RWPE2 (cell line): ENCODE measurements around the gene CDIP1.

Experiments used
- ATAC-seq: fragments of 200-7000 bp; cut with Tn5 transposase; 3 replicates; pipeline ENCODE4 v1.9.1; 2021; ENCODE audit warnings: low read depth
- DNase-seq: peaks from one replicate; pipeline ENCODE4 v3.0.0-alpha.2; 2020; ENCODE audit warnings: low spot score
- H3K27ac ChIP-seq: fragments of 450-650 bp; 2 replicates; pipeline ENCODE4 v1.5.1; 2017; ENCODE audit warnings: mild to moderate bottlenecking; ENCODE audit not compliant: poor library complexity, severe bottlenecking
- H3K27me3 ChIP-seq: fragments of 250-450 bp; sonication (Bioruptor Pico); 2 replicates; pipeline ENCODE4 v1.5.1; 2021; ENCODE audit warnings: mild to moderate bottlenecking, moderate library complexity; ENCODE audit not compliant: insufficient read depth, poor library complexity, severe bottlenecking
- H3K36me3 ChIP-seq: fragments of 250-450 bp; sonication (Bioruptor Pico); 2 replicates; pipeline ENCODE4 v1.5.1; 2020; ENCODE audit warnings: low read depth, mild to moderate bottlenecking, moderate library complexity
- H3K4me1 ChIP-seq: fragments of 250-450 bp; sonication (Bioruptor Pico); 2 replicates; pipeline ENCODE4 v1.5.1; 2021; ENCODE audit warnings: mild to moderate bottlenecking, moderate library complexity; ENCODE audit not compliant: insufficient read depth, poor library complexity, severe bottlenecking
- H3K4me3 ChIP-seq: fragments of 250-450 bp; sonication (Bioruptor Pico); 2 replicates; pipeline ENCODE4 v1.5.1; 2021; ENCODE audit warnings: mild to moderate bottlenecking, moderate library complexity; ENCODE audit not compliant: severe bottlenecking
- H3K9me3 ChIP-seq: fragments of 250-450 bp; sonication (Bioruptor Pico); 2 replicates; pipeline ENCODE4 v1.5.1; 2021; ENCODE audit warnings: mild to moderate bottlenecking, moderate library complexity; ENCODE audit not compliant: severe bottlenecking
- TF ChIP-seq, protein P1 (sequence below): fragments of 450-650 bp; IDR thresholded peaks from one replicate; pipeline ENCODE4 v1.5.1; 2017; ENCODE audit warnings: mild to moderate bottlenecking, moderate library complexity; ENCODE audit not compliant: poor library complexity, severe bottlenecking

CDIP1 gene

DNA sequence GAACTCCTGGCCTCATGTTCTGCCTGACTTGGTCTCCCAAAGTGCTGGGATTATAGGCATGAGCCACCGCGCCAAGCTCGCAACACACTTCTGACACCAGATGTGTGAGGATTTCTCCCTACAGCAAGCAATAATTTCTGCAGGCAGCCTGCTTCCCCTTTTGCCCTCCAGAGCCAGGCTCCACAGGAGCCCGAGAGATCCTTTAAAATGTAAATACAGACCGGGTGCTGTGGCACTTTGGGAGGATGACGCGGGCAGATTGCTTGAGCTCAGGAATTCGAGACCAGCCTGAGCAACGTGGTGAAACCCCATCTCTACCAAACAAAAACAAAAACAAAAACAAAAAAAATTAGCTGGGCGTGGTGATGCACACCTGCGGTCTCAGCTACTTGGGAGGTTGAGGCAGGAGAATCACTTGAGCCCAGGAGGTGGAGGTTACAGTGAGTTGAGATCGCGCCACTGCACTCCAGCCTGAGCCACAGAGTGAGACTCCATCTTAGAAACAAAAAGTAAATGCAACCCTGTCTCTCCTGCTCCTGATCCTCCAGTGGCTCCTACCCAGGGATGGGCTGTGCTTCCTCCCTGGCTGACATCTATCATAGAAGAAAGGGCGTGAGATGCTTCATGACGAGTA lies 32.2 kb upstream of the CDIP1 start:
- no peak for DNase-seq
- no peak for ATAC-seq
- Histone ChIP-seq H3K27ac (no peak overlapping the region), H3K36me3 (no peaks in the 10 kb centered on the region), H3K9me3 (no peaks in the 10 kb centered on the region), H3K27me3 (no peaks in the 10 kb centered on the region), H3K4me3 (no peak overlapping the region), H3K4me1 (no peaks in the 10 kb centered on the region)
- TF ChIP-seq, protein P1, sequence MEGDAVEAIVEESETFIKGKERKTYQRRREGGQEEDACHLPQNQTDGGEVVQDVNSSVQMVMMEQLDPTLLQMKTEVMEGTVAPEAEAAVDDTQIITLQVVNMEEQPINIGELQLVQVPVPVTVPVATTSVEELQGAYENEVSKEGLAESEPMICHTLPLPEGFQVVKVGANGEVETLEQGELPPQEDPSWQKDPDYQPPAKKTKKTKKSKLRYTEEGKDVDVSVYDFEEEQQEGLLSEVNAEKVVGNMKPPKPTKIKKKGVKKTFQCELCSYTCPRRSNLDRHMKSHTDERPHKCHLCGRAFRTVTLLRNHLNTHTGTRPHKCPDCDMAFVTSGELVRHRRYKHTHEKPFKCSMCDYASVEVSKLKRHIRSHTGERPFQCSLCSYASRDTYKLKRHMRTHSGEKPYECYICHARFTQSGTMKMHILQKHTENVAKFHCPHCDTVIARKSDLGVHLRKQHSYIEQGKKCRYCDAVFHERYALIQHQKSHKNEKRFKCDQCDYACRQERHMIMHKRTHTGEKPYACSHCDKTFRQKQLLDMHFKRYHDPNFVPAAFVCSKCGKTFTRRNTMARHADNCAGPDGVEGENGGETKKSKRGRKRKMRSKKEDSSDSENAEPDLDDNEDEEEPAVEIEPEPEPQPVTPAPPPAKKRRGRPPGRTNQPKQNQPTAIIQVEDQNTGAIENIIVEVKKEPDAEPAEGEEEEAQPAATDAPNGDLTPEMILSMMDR: no peak

DNA sequence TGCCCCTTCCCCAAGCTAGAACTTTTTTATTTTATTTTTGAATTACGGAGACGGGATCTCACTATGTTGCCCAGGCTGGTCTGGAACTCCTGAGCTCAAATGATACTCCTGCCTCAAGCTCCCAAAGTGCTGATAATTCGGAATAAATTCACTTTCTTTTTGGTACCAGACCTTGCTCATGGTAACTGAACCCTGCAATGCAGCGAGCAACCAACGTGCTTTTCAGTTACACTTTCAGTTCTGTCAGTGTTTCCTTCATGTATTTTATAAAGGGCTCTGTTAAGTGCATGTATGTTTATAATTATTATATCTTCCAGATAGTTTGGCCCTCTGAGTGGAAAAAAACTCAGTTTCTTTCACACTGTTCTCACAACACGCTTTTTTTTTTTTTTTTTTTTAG lies 31.5 kb upstream of the CDIP1 start:
- Histone ChIP-seq H3K36me3 (no peaks in the 10 kb centered on the region), H3K27me3 (no peaks in the 10 kb centered on the region), H3K27ac (no peak overlapping the region), H3K4me1 (no peaks in the 10 kb centered on the region), H3K4me3 (no peak overlapping the region), H3K9me3 (no peaks in the 10 kb centered on the region)
- TF ChIP-seq, protein P1: no peak
- DNase-seq (no peak), ATAC-seq (no peak)

DNA sequence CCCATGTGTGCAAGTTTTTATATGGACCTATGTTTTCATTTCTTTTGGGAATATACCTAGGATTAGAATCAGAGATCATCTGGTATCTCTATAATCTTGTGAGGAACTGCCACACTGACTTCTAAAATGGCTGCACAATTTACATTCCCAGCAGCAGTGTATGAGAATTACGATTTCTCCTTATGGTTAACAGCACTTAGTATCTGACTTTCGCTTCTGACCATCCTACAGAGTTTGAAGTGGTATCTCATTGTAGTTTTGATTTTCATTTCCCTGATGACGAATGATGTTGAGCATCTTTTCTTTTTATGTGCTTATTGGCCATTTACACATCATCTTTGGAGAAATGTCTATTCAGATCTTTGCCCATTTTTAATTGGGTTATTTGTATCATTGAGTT lies 27.6 kb upstream of the CDIP1 start:
- H3K4me1 ChIP-seq: no peaks in the 10 kb centered on the region
- H3K36me3 ChIP-seq: no peaks in the 10 kb centered on the region
- no peaks in the 10 kb centered on the region for H3K27me3 ChIP-seq
- H3K9me3 ChIP-seq: no peaks in the 10 kb centered on the region
- TF ChIP-seq, protein P1: no peak
- ATAC-seq (no peak), DNase-seq (no peak)
- no peak overlapping the region for H3K4me3 ChIP-seq
- H3K27ac ChIP-seq: no peak overlapping the region

DNA sequence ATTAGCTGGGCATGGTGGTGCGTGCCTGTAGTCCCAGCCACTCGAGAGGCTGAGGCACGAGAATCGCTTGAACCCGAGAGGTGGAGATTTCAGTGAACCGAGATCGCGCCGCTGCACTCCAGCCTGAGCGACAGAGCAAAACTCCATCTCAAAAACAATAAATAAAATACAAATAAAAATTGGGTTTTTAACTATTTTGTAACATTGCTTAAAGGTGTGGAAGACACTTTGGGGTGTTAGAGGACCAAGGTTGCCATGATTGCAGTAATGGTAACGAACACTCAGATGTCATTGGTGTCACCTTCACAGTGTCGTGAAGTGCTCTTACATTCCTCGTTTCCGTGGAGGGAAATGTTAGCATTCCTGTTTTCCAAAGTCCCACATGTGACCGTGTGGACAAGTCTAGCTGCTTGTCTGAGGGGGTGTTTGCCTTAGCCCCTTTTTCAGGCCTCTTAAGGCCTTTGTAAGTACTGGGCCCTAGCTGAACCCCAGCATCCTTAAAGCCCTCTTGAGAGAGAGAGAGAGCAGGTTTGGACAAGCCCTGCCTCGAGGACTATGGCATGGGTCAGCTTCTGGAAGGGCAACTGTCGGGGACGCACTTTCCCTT lies 26.2 kb upstream of the CDIP1 start:
- TF ChIP-seq, protein P1: no peak

DNA sequence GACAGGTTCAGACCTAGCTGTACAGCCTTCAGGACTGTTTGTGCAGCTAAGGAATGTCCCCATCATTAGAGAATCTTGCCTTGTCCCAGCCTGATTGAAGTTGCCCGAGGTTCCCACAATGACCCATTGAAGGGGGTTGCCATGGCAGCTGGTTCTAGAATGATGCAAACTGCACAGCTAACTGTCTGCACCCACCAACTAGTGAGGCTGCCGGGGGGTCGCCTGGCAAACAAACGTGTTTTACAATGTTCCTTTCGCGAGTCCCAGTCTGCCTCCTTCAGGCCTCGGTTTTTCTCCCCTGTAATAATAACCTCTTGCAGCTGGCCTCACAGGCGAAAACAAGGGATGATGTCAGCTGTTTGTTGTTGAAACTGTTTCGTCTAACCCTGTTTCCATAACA lies 23.0 kb upstream of the CDIP1 start:
- TF ChIP-seq, protein P1: no peak
- no peaks in the 10 kb centered on the region for H3K27me3 ChIP-seq
- ATAC-seq (no peak), DNase-seq (no peak)
- H3K27ac ChIP-seq: no peak overlapping the region
- H3K4me3 ChIP-seq: no peak overlapping the region
- no peaks in the 10 kb centered on the region for H3K4me1 ChIP-seq
- H3K9me3 ChIP-seq: no peaks in the 10 kb centered on the region
- no peaks in the 10 kb centered on the region for H3K36me3 ChIP-seq

More for the DNA sequence above, 26.2 kb upstream of the CDIP1 start:
- Histone ChIP-seq H3K4me1 (no peaks in the 10 kb centered on the region), H3K9me3 (no peaks in the 10 kb centered on the region), H3K4me3 (no peak overlapping the region), H3K36me3 (no peaks in the 10 kb centered on the region), H3K27me3 (no peaks in the 10 kb centered on the region), H3K27ac (no peak overlapping the region)
- ATAC-seq: no peak
- DNase-seq: no peak
